GM23338 (cell line): ENCODE data around the gene IL36B. TPM values are rescaled to one million over a fixed set of nuclear protein-coding genes. Genes with fewer than 3 reads are reported as not detected.

Experiments
- ATAC-seq: fragments of 200-7000 bp; cut with Tn5 transposase; 3 replicates; pipeline ENCODE4 v1.9.1; 2020
- DNase-seq: peaks from one replicate; pipeline ENCODE4 v3.0.0-alpha.2; 2015; ENCODE audit warnings: low spot score
- H2AFZ ChIP-seq: fragments of 200-600 bp; sonication (generic); 2 replicates; pipeline ENCODE4 v1.8.0; 2016; ENCODE audit warnings: antibody characterized with exemption, mild to moderate bottlenecking, moderate library complexity
- H3F3A ChIP-seq: fragments of 200-600 bp; sonication (generic); replicated peaks from 2 replicates; pipeline ENCODE4 v1.8.0; 2017; ENCODE audit warnings: antibody characterized with exemption, mixed run types, low read depth
- H3K27ac ChIP-seq: fragments of 200-600 bp; sonication (generic); 2 replicates; pipeline ENCODE4 v1.6.1; 2016; ENCODE audit warnings: low read depth
- H3K27me3 ChIP-seq: fragments of 200-600 bp; sonication (generic); 2 replicates; pipeline ENCODE4 v1.8.0; 2016; ENCODE audit warnings: mild to moderate bottlenecking, mixed run types, moderate library complexity; ENCODE audit not compliant: insufficient read depth
- H3K36me3 ChIP-seq: fragments of 200-600 bp; sonication (generic); 2 replicates; pipeline ENCODE4 v1.8.0; 2016; ENCODE audit warnings: mild to moderate bottlenecking; ENCODE audit not compliant: insufficient read depth
- H3K4me1 ChIP-seq: fragments of 200-600 bp; sonication (generic); 2 replicates; pipeline ENCODE4 v1.8.0; 2016; ENCODE audit warnings: mild to moderate bottlenecking, moderate library complexity; ENCODE audit not compliant: insufficient read depth
- H3K4me2 ChIP-seq: fragments of 200-600 bp; sonication (generic); 2 replicates; pipeline ENCODE4 v1.7.1; 2017; ENCODE audit warnings: mixed run types
- H3K4me3 ChIP-seq: fragments of 200-600 bp; sonication (generic); 2 replicates; pipeline ENCODE4 v1.6.1; 2016; ENCODE audit warnings: mixed run types
- H3K79me2 ChIP-seq: fragments of 200-600 bp; sonication (generic); replicated peaks from 2 replicates; pipeline ENCODE4 v1.8.0; 2017; ENCODE audit warnings: mild to moderate bottlenecking; ENCODE audit not compliant: insufficient read depth
- H3K9me2 ChIP-seq: fragments of 200-600 bp; sonication (generic); 2 replicates; pipeline ENCODE4 v1.8.0; 2017; ENCODE audit not compliant: insufficient read depth
- H4K20me1 ChIP-seq: fragments of 200-600 bp; sonication (generic); replicated peaks from 2 replicates; pipeline ENCODE4 v1.8.0; 2017; ENCODE audit warnings: mild to moderate bottlenecking; ENCODE audit not compliant: insufficient read depth
- H3K27ac Mint-ChIP-seq: 2 replicates; pipeline ENCODE4 v1.8.0; 2020; ENCODE audit warnings: inconsistent platforms, mild to moderate bottlenecking, moderate library complexity, mixed read lengths
- H3K27me3 Mint-ChIP-seq: 3 replicates; pipeline ENCODE4 v1.8.0; 2022; ENCODE audit warnings: low read depth, mild to moderate bottlenecking, moderate library complexity, mixed read lengths, inconsistent platforms; ENCODE audit not compliant: insufficient read depth, poor library complexity
- H3K36me3 Mint-ChIP-seq: 3 replicates; pipeline ENCODE4 v1.8.0; 2021; ENCODE audit warnings: low read depth, mild to moderate bottlenecking, inconsistent platforms, moderate library complexity, mixed read lengths
- H3K4me1 Mint-ChIP-seq: 3 replicates; pipeline ENCODE4 v1.8.0; 2020; ENCODE audit warnings: mild to moderate bottlenecking, inconsistent platforms, mixed read lengths
- H3K4me3 Mint-ChIP-seq: 3 replicates; pipeline ENCODE4 v1.8.0; 2021; ENCODE audit warnings: moderate library complexity, mild to moderate bottlenecking, inconsistent platforms, mixed read lengths
- H3K9me3 Mint-ChIP-seq: 3 replicates; pipeline ENCODE4 v1.8.0; 2020; ENCODE audit warnings: moderate library complexity, mild to moderate bottlenecking, inconsistent platforms, mixed read lengths
- CTCF ChIP-seq, 2 experiments: fragments of 200-600 bp in 1 of 2; sonication (generic) in 1 of 2; conservative IDR thresholded peaks; 2 replicates each; pipeline versions ENCODE4 v1.5.1 to v1.6.1; 2016 to 2017; ENCODE audit warnings: antibody characterized with exemption in 2 of 2, low read depth in 2 of 2, mild to moderate bottlenecking in 2 of 2, moderate library complexity in 1 of 2
- ETS1 ChIP-seq: IDR thresholded peaks from 2 replicates; pipeline ENCODE4 v1.6.1; 2016; ENCODE audit warnings: antibody characterized with exemption
- NANOG ChIP-seq: IDR thresholded peaks from 2 replicates; pipeline ENCODE4 v1.6.1; 2016; ENCODE audit warnings: antibody characterized with exemption, borderline replicate concordance
- POLR2AphosphoS5 ChIP-seq: IDR thresholded peaks from 2 replicates; pipeline ENCODE4 v1.6.1; 2016; ENCODE audit warnings: antibody characterized with exemption, low read depth
- ZNF114 ChIP-seq: fragments of 250-450 bp; sonication (Bioruptor Pico); IDR thresholded peaks from 2 replicates; pipeline ENCODE4 v1.5.0; 2020; ENCODE audit warnings: mild to moderate bottlenecking, moderate library complexity
- ZNF462 ChIP-seq: fragments of 250-450 bp; sonication (Bioruptor Pico); IDR thresholded peaks from 2 replicates; pipeline ENCODE4 v1.5.0; 2020; ENCODE audit warnings: mild to moderate bottlenecking, moderate library complexity
- polyA plus RNA-seq: library from polyadenylated mRNA; unstranded; fragments of >200 nt; fragmentation: Nextera tagmentation; extraction: Ambion mirVana; gene quantifications from 2 replicates; pipeline ENCODE4 v1.2.1, GENCODE V29; 2016
- total RNA-seq: library from RNA; depleted of rRNA; stranded (reverse); fragments of >200 nt; shearing (Covaris generic); gene quantifications from 2 replicates; pipeline ENCODE4 v1.2.3, GENCODE V29; 2014

Gene IL36B
- total and polyA plus RNA-seq, 2 experiments from 2014 or later, result not detected

GRCh38 chr2:113036763-113037162, 15.9 kb downstream of the IL36B start (continued):
- TF ChIP-seq CTCF (conservative IDR thresholded peaks at IDR 0.05; ENCODE audit: low read depth in 2 of 2), result no peak
- no peak for TF ChIP-seq ZNF114
- TF ChIP-seq POLR2AphosphoS5, result no peak
- no peak for TF ChIP-seq ETS1
- no peak for TF ChIP-seq NANOG

GRCh38 chr2:113034016-113034415, 18.7 kb downstream of the IL36B start:
- Histone ChIP-seq H3K27ac (no peak overlapping the region), H3F3A (no peaks in the 10 kb centered on the region), H3K36me3 (no peaks in the 10 kb centered on the region), H3K79me2 (no peaks in the 10 kb centered on the region), H3K4me1 (no peaks in the 10 kb centered on the region), H3K27me3 (no peaks in the 10 kb centered on the region), H2AFZ (no peak overlapping the region), H3K4me3 (no peak overlapping the region), H3K4me2 (no peak overlapping the region), H3K9me2 (peaks cover 11% of the 10 kb centered on the region; the same call in 1 of the 2 replicates), H4K20me1 (no peaks in the 10 kb centered on the region)
- DNase-seq (no peak), ATAC-seq (no peak)
- Mint-ChIP-seq H3K27ac (no peak overlapping the region; the same call in 1 of the 2 replicates), H3K9me3 (no peaks in the 10 kb centered on the region; the same call in 1 of the 3 replicates), H3K36me3 (no peaks in the 10 kb centered on the region; the same call in 2 of the 3 replicates), H3K4me3 (no peak overlapping the region), H3K27me3 (peaks cover 3% of the 10 kb centered on the region), H3K4me1 (peaks cover 2% of the 10 kb centered on the region; the same call in 1 of the 3 replicates)
- TF ChIP-seq NANOG (no peak), ETS1 (no peak)

- peaks cover 10% of the 10 kb centered on the region for H3K4me1 Mint-ChIP-seq
- Histone ChIP-seq H3K9me2 (peaks cover 11% of the 10 kb centered on the region; the same call in 1 of the 2 replicates), H3K27me3 (no peaks in the 10 kb centered on the region), H3K79me2 (no peaks in the 10 kb centered on the region), H3K36me3 (no peaks in the 10 kb centered on the region), H3F3A (no peaks in the 10 kb centered on the region), H3K4me2 (no peak overlapping the region), H3K4me3 (no peak overlapping the region), H3K27ac (no peak overlapping the region), H4K20me1 (no peaks in the 10 kb centered on the region), H2AFZ (no peak overlapping the region), H3K4me1 (peaks cover 3% of the 10 kb centered on the region; the same call in 1 of the 2 replicates)
- peaks cover 3% of the 10 kb centered on the region for H3K27me3 Mint-ChIP-seq
- H3K4me3 Mint-ChIP-seq, result no peak overlapping the region
- no peak for DNase-seq
- H3K27ac Mint-ChIP-seq, result no peak overlapping the region
- no peak for ATAC-seq
- no peaks in the 10 kb centered on the region; the same call in 2 of the 3 replicates for H3K36me3 Mint-ChIP-seq
- no peaks in the 10 kb centered on the region; the same call in 1 of the 3 replicates for H3K9me3 Mint-ChIP-seq
- TF ChIP-seq ZNF462 (CRISPR knock-in tag), result no peak
- no peak for TF ChIP-seq CTCF (conservative IDR thresholded peaks at IDR 0.05; ENCODE audit: low read depth in 2 of 2)
These were observed 19.9 kb downstream of the IL36B start for GRCh38 chr2:113032737-113033136.
